ENCODE results near the gene FRAS1.

DNA sequence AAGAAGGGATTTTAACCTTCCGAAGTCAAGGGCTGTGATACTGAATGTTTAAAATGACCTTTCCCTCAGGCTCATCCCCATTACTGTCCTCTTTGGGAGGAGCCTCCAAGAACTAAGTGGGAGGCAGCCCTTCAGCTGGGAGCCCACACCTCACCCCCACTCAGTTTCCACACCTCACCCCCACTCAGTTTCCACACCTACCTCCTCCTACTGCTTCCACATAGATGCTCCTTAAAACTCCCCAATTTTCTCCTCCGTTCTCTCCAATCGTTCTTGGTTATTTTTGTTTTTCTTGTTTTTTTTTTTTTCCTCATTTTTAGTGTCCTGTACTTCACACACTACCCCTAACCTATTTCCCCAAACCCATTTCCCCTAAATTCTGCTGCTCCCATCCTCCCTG is 462.8 kb downstream of the FRAS1 start:
- TF ChIP-seq, protein P1, sequence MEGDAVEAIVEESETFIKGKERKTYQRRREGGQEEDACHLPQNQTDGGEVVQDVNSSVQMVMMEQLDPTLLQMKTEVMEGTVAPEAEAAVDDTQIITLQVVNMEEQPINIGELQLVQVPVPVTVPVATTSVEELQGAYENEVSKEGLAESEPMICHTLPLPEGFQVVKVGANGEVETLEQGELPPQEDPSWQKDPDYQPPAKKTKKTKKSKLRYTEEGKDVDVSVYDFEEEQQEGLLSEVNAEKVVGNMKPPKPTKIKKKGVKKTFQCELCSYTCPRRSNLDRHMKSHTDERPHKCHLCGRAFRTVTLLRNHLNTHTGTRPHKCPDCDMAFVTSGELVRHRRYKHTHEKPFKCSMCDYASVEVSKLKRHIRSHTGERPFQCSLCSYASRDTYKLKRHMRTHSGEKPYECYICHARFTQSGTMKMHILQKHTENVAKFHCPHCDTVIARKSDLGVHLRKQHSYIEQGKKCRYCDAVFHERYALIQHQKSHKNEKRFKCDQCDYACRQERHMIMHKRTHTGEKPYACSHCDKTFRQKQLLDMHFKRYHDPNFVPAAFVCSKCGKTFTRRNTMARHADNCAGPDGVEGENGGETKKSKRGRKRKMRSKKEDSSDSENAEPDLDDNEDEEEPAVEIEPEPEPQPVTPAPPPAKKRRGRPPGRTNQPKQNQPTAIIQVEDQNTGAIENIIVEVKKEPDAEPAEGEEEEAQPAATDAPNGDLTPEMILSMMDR (IDR thresholded peaks at IDR 0.05), result no peak
- no peak for TF ChIP-seq POLR2A (IDR thresholded peaks at IDR 0.05)

All from uterus (tissue), 2 donors.